Measurements from ENCODE around the gene MINK1.
"Not testable (repeated sequence)": the region's sequence is repeated elsewhere in the genome, so short reads cannot be mapped to it uniquely, and the experiment has no call there.

The MINK1 gene

DNA sequence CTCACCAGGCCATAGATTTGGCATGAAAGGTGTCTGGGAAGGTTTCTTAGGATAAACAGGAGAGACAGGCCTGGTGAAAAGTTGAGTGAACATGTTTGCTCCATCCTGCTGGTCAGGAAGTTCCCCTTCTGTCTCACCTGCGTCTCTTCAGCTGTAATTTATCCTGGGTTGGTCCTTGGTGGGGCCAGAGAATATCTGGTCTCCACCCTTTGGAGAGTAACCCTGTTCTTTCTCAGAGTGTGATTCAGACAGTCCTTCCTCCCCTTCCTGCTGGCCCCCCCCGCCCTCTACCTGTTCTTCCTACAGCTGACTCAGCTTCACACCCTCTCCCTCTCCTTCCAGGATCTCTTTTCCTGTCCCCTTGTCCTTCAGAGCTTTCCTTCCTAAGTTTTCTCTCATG lies 17.1 kb downstream of the MINK1 start:
- DNase-seq = no peak

DNA sequence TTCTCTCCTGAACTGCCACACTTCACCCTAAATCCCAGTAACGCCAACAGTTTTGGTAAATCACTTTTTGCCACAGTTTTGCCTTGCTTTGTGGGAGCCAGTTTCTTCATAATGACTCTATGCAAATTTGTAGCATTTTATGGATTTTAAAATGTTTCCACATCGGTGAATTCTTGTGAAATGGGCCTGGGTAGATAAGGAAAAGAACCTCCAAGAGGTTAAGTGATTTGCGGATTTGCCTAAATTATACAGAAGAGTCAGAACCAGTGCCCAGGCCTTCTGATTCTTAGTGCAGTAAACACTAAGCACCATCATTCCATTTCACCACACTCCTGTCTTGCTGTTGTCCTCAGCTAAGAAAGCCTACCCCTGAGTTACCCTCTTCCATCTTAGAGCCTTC lies 17.9 kb downstream of the MINK1 start:
- no peak for DNase-seq

DNA sequence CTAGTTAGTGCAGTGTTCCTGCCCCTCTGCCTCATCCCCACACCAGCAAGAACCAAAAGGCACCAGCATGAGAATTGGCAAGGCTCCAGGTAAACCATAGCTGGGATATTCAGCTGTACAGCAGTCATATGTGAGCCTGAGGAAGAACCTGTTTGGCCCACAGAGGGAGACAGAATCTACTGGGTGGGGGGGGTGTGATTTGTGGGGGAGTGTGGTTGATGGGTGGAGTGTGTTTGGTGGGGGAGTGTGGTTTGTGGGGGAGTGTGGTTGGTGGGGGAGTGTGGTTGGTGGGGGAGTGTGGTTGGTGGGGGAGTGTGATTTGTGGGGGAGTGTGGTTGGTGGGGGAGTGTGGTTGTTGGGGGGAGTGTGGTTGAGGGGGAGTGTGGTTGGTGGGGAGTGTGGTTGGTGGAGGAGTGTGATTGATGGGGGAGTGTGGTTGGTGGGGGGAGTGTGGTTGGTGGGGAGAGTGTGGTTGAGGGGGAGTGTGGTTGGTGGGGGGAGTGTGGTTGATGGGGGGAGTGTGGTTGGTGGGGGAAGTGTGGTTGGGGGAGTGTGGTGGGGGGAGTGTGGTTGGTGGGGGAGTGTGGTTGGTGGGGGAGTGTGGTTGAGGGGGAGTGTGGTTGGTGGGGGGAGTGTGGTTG lies 19.5 kb downstream of the MINK1 start:
- peak; percentile 53 for DNase-seq

GRCh38 chr17:4853208-4853671 lies 20.1 kb downstream of the MINK1 start:
- peak; percentile 53 for DNase-seq

GRCh38 chr17:4854111-4854681 lies 21.1 kb downstream of the MINK1 start:
- DNase-seq = no peak

GRCh38 chr17:4856271-4856936 lies 23.3 kb downstream of the MINK1 start:
- no peak for DNase-seq

- DNase-seq = no peak
Measured at GRCh38 chr17:4856937-4857314, 23.8 kb downstream of the MINK1 start.

DNA sequence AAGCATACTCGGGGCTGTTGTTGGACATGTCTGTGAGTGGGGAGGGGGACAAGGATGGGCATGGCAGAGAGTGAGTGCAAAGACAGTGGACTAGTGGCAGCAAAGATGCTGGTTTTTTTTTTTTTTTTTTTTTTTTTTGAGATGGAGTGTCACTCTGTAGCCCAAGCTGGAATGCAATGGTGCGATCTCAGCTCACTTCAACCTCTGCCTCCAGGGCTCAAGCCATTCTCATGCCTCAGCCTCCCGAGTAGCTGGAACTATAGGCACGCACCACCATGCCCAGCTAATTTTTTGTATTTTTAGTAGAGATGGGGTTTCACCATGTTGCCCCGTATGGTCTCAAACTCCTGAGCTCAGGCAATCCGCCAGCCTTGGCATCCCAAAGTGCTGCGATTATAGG lies 24.2 kb downstream of the MINK1 start:
- DNase-seq = not testable (repeated sequence)

GRCh38 chr17:4858068-4858881 lies 25.1 kb downstream of the MINK1 start:
- DNase-seq = no peak

DNA sequence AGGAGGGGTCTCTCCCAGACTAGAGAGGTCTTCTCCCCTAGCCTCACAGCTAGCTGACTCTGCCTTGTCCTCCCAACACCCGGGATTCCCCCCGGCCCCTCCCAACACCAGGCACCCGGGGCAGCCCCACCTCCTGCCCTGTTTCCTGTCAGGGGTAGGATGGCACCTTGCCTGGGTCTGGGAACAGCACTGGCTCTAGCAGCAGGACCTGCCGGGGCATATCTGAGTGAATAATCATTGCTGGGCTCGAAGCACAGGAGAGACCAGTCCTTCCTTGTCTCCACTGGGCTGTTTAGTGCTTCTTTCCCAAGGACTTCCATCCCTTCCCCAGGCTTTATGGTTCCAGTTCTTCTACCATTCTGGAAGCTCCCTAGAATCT lies 25.7 kb downstream of the MINK1 start:
- no peak for DNase-seq

GRCh38 chr17:4859816-4860625 lies 26.9 kb downstream of the MINK1 start:
- no peak for DNase-seq

- DNase-seq = no peak
Measured at GRCh38 chr17:4860651-4861050, 27.5 kb downstream of the MINK1 start.

DNA sequence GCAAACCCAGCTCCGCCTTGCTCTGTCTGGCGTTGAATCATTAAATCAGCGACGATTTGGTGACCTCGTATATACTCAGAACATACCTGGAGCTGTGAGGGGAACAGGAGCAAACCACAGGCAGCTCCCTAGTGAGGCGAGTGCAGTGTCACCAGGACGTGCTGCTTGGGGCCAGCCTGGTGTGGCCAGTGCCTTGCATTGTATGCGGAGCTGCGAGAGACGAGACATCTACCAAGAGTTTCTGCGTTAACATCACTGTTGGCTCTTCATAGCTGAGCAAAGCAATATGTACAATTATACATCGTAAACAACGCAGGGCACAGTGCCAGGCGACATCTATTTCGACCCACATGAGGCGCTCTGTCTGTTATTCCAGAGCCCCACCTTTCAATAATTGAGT lies 27.9 kb downstream of the MINK1 start:
- no peak for DNase-seq

- DNase-seq = no peak
Measured at GRCh38 chr17:4862720-4863119, 29.6 kb downstream of the MINK1 start.

DNA sequence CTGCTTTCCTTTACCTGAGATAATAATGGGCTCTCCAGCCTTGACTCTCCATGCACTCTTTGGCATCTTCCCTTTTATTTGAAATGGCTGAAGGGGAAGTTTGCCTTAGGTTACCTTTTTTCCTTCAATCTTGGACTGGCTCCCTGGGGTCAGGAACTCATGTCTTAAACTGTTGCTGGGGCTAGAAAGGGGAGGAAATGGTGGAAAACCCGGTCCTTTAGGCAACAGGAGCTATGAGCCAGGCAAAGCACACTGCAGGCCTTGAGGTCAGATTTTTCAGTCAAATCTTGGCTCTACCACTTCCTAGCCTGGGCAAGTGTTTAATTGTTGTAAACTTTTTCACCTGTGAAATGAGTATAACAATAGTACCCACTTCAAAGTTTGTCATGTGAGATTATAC lies 30.2 kb downstream of the MINK1 start:
- DNase-seq = no peak

- not testable (repeated sequence) for DNase-seq
Measured at GRCh38 chr17:4867535-4867934, 34.4 kb downstream of the MINK1 start.

GRCh38 chr17:4869058-4869998 lies 36.2 kb downstream of the MINK1 start:
- DNase-seq = not testable (repeated sequence)

DNA sequence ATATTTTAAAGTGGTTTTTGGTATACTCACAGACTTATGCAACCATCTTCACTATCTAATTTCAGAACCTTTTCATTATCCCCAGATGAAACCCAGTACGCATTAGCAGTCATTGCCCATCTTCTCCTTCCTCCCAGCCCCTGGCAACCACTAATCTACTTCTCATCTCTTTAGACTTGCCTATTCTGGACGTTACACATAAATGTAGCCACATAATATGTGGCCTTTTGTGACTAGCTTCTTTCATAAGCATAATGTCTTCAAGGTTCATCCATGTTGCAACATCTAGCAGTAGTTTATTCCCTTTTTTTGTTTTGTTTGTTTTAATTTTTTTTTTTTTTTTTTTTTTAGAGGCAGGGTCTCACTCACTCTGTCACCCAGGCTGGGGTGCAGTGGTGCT lies 37.7 kb downstream of the MINK1 start:
- DNase-seq = no peak

- DNase-seq = no peak
Measured at GRCh38 chr17:4872786-4873185, 39.6 kb downstream of the MINK1 start.

- no peak for DNase-seq
Measured at GRCh38 chr17:4877089-4877488, 43.9 kb downstream of the MINK1 start.

GRCh38 chr17:4879601-4880000 lies 46.5 kb downstream of the MINK1 start:
- DNase-seq = no peak

DNA sequence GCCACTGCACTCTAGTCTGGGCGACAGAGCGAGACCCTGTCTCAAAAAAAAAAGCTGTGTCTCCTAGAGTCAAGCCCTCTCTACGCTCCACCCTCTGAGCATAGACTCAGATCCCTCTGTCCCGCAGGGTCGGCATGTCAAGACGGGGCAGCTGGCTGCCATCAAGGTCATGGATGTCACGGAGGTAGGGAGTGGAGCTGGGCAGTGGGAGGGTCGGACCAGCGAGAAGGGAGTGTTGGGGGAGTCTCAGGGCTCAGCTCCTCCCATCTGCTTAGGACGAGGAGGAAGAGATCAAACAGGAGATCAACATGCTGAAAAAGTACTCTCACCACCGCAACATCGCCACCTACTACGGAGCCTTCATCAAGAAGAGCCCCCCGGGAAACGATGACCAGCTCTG lies 47.7 kb downstream of the MINK1 start:
- DNase-seq = no peak
